Erythroblast (primary cell): ENCODE data around the gene IFNG-AS1.

Source experiments
- GATA1 ChIP-seq: IDR thresholded peaks from 2 replicates; pipeline ENCODE4 v1.6.1; 2011; ENCODE audit warnings: low read depth, mild to moderate bottlenecking, control low read depth, low read length, moderate library complexity
- POLR2A ChIP-seq: IDR thresholded peaks from 2 replicates; pipeline ENCODE4 v1.6.1; 2011; ENCODE audit warnings: mild to moderate bottlenecking, low read length

DNA sequence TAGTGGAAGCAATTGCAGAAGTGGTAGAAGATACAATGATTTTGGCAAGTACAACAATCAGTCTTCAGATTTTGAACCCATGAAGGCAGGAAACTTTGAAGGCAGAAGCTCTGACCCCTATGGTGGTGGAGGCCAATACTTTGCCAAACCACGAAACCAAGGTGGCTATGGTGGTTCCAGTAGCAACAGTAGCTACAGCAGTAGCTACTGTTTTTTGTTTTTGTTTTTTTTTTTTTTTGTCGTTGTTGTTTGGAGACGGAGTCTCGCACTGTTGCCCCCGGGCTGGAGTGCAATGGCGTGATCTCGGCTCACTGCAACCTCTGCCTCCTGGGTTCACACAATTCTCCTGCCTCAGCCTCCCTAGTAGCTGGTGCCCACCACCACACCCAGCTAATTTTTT, 47.4 kb downstream of the IFNG-AS1 start:
- TF ChIP-seq POLR2A (no peak), GATA1 (no peak)
